BJ (cell line): ENCODE measurements around the gene BMAL1. TPM values are rescaled to one million over a fixed set of nuclear protein-coding genes. Genes with fewer than 3 reads are reported as not detected.

Experiments
- CTCF ChIA-PET: fragments of 350-600 bp; formaldehyde crosslinking; extraction: SDS; loops from one replicate; lab custom pipeline; 2021; ENCODE audit warnings: antibody characterized with exemption, inconsistent platforms; lab: Yijun Ruan, JAX
- POLR2A ChIA-PET: fragments of 300-600 bp; sonication (Branson Sonifier 250); formaldehyde crosslinking; extraction: SDS; loops from one replicate; lab custom pipeline; 2021; ENCODE audit warnings: antibody characterized with exemption; lab: Charles Lee
- DNase-seq: peaks from one replicate; pipeline ENCODE4 v3.0.0-alpha.2; 2011; ENCODE audit warnings: low read depth
- H3K27me3 ChIP-seq: 2 replicates; pipeline ENCODE4 v1.6.0; 2011; ENCODE audit warnings: low read length; ENCODE audit not compliant: control insufficient read depth, insufficient read depth
- H3K36me3 ChIP-seq: 2 replicates; pipeline ENCODE4 v1.5.1; 2011; ENCODE audit warnings: low read length; ENCODE audit not compliant: control insufficient read depth, insufficient read depth
- H3K4me3 ChIP-seq: 2 replicates; pipeline ENCODE4 v1.5.1; 2011; ENCODE audit warnings: low read depth, mild to moderate bottlenecking, control low read depth, low read length
- polyA plus RNA-seq: library from polyadenylated mRNA; depleted of rRNA; stranded (reverse); fragments of >200 nt; gene quantifications from 2 replicates; pipeline ENCODE4 v1.2.3, GENCODE V29; 2011
- TF ChIP-seq, protein P1 (sequence below): IDR thresholded peaks from 2 replicates; pipeline ENCODE4 v1.5.1; 2011; ENCODE audit warnings: low read depth, mild to moderate bottlenecking, control low read depth, inconsistent platforms, low read length, moderate library complexity; ENCODE audit not compliant: insufficient read depth

The BMAL1 gene
- polyA plus RNA-seq, 1 experiment, result 6.1 TPM

DNA sequence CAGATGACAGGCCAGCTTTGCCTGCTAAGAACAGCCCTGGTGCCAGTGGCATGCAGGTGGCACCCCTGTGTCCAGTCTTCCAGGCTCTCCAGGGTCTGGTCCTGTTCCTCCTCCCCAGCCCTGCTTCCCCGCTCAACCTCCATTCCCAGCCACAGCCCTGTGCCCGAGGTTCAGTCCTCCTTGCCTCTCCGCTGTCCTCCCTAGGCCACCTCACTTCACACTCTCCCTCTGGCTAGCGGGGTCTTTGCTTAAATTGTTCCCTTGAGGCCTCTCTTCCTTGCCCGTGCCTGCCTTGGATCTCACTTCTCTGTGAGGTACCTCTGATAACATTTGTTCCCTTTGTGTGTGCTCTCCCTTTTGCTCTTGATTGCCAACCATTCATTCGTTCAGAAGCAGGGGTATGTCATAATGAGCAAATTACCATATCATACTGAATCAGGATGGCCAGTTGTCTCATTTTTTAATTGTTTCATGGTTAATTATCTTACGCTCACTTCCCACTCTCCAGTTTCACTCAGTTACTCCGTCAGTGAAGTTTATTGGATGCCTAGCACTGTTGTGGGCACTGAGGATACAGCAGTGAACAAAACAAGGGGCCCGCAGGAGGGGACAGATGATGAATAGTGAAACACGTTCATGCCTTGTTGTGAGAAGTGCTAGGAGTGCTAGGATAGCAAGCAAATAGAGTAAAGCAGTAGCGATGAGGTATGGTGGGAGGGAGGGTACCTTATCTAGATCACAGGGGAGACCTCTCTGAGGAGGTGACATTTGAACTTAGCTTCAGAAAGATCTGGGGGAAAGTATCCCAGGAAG lies 7.4 kb downstream of the BMAL1 start:
- Histone ChIP-seq H3K36me3 (no peaks in the 10 kb centered on the region), H3K4me3 (no peak overlapping the region), H3K27me3 (no peaks in the 10 kb centered on the region)
- no peak for DNase-seq
- TF ChIP-seq, protein P1, sequence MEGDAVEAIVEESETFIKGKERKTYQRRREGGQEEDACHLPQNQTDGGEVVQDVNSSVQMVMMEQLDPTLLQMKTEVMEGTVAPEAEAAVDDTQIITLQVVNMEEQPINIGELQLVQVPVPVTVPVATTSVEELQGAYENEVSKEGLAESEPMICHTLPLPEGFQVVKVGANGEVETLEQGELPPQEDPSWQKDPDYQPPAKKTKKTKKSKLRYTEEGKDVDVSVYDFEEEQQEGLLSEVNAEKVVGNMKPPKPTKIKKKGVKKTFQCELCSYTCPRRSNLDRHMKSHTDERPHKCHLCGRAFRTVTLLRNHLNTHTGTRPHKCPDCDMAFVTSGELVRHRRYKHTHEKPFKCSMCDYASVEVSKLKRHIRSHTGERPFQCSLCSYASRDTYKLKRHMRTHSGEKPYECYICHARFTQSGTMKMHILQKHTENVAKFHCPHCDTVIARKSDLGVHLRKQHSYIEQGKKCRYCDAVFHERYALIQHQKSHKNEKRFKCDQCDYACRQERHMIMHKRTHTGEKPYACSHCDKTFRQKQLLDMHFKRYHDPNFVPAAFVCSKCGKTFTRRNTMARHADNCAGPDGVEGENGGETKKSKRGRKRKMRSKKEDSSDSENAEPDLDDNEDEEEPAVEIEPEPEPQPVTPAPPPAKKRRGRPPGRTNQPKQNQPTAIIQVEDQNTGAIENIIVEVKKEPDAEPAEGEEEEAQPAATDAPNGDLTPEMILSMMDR, result no peak
- ChIA-PET CTCF (interaction anchor here (1.5 to 1.8 kb wide), 2 partner anchors 8 to 12 kb away, joined by 3 to 6 read pairs; no protein-coding TSS in a partner anchor), POLR2A (no interaction called here)

DNA sequence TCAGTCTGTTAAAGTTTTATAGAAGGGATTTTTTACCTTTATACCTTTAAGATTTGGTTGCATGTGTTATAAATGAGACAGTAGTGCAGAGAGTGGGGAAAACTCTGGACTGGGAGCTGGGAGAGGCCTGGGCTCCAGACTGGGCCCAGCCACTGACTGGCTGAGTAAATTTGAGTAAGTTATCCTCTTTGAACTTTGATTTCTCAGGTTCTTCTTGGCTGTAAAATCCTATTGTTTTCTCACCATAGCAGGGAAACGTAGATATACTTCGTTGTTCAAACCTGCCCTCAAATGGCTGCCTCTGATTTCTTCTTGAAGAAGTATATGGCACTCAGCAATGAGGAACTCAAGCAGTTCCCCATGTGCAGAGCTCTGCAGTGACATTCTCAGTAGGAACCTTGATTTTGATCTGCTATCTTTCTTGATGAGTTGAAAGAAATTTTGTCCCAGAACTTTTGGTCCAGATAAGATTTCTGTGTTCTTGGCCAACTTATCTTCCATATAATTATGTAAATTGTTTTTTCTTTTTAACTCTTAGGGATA lies 8.8 kb downstream of the BMAL1 start:
- H3K4me3 ChIP-seq, result no peak overlapping the region
- TF ChIP-seq, protein P1, result no peak
- DNase-seq, result no peak
- POLR2A ChIA-PET, result no interaction called here
- no peaks in the 10 kb centered on the region for H3K36me3 ChIP-seq
- CTCF ChIA-PET, result interaction anchor here (1.0 to 1.5 kb wide), 3 partner anchors 10 to 73 kb away, joined by 3 to 5 read pairs (median 3); no protein-coding TSS in a partner anchor
- no peaks in the 10 kb centered on the region for H3K27me3 ChIP-seq

DNA sequence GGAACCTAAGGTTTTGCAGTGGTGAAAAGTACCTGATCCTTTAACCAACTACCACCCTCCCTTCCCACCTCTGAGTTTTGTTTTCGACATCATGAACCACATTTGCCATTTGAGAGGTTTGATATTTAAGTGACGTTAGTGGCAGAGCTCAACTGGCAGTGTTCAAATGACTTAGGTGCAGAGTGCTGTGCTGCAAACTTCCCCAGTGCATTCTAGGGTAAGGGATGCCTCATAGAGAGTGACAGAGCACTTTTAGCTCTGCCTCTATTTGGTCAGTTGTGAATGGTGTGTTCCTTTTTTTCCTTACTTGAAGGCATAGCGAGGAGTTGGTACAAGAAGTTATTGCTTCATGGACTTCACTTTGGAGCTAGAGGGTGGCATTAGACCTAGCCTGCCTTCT lies 9.4 kb downstream of the BMAL1 start:
- POLR2A ChIA-PET, result no interaction called here
- TF ChIP-seq, protein P1, result no peak
- CTCF ChIA-PET, result interaction anchor here (1.0 to 1.2 kb wide), 2 partner anchors 26 to 74 kb away, joined by 3 to 5 read pairs; no protein-coding TSS in a partner anchor

GRCh38 chr11:13287681-13288080 lies 10.1 kb downstream of the BMAL1 start:
- ChIA-PET POLR2A (no interaction called here), CTCF (interaction anchor here (1.2 kb wide), 1 partner anchor 27 kb away, joined by 5 read pairs; no protein-coding TSS in a partner anchor)
- H3K4me3 ChIP-seq, result no peak overlapping the region
- no peaks in the 10 kb centered on the region for H3K27me3 ChIP-seq
- TF ChIP-seq, protein P1, result no peak
- no peak for DNase-seq
- no peaks in the 10 kb centered on the region for H3K36me3 ChIP-seq

More for the DNA sequence above, 9.4 kb downstream of the BMAL1 start:
- Histone ChIP-seq H3K36me3 (no peaks in the 10 kb centered on the region), H3K27me3 (no peaks in the 10 kb centered on the region), H3K4me3 (no peak overlapping the region)
- DNase-seq, result no peak

DNA sequence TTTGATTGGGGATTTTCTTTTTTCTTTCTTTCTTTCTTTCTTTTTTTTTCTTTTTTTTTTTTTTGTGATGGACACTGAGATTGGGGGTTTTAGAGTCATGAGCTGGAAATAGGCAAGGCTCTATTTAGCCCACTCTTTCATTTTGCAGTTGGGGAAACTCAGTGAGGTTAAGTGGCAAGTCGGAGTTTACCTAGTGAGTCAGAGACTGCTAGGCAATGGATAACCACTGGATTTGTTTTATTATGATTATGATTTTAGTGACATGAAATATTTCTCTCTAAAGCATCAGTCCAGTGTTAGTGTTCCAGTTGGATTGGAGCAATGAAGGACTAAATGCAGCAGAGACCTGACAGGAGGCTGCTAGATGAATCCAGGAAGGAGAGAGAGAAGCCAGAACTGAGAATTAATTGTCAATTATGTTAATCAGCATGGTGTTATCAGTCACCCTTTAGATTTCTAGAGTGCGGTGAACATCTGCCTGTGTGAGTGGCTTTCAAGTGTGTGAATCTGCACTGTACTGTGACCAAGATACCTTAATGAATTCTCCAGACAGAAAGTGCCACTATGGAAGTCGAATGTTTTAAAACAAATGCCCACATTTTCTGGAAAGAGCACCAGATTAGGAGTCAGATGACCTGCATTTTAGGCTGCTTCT lies 10.9 kb downstream of the BMAL1 start:
- TF ChIP-seq, protein P1, result no peak
- H3K27me3 ChIP-seq, result no peaks in the 10 kb centered on the region
- DNase-seq, result no peak
- ChIA-PET CTCF (no interaction called here), POLR2A (no interaction called here)
- H3K4me3 ChIP-seq, result no peak overlapping the region
- no peaks in the 10 kb centered on the region for H3K36me3 ChIP-seq
